ENCODE data around the gene RASA3.

GRCh38 chr13:114029866-114030625 lies 102.4 kb downstream of the RASA3 start:
- TF ChIP-seq, protein P1, sequence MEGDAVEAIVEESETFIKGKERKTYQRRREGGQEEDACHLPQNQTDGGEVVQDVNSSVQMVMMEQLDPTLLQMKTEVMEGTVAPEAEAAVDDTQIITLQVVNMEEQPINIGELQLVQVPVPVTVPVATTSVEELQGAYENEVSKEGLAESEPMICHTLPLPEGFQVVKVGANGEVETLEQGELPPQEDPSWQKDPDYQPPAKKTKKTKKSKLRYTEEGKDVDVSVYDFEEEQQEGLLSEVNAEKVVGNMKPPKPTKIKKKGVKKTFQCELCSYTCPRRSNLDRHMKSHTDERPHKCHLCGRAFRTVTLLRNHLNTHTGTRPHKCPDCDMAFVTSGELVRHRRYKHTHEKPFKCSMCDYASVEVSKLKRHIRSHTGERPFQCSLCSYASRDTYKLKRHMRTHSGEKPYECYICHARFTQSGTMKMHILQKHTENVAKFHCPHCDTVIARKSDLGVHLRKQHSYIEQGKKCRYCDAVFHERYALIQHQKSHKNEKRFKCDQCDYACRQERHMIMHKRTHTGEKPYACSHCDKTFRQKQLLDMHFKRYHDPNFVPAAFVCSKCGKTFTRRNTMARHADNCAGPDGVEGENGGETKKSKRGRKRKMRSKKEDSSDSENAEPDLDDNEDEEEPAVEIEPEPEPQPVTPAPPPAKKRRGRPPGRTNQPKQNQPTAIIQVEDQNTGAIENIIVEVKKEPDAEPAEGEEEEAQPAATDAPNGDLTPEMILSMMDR (IDR thresholded peaks at IDR 0.05; ENCODE audit: insufficient read depth, low read length): no peak
- TF ChIP-seq, protein P2, sequence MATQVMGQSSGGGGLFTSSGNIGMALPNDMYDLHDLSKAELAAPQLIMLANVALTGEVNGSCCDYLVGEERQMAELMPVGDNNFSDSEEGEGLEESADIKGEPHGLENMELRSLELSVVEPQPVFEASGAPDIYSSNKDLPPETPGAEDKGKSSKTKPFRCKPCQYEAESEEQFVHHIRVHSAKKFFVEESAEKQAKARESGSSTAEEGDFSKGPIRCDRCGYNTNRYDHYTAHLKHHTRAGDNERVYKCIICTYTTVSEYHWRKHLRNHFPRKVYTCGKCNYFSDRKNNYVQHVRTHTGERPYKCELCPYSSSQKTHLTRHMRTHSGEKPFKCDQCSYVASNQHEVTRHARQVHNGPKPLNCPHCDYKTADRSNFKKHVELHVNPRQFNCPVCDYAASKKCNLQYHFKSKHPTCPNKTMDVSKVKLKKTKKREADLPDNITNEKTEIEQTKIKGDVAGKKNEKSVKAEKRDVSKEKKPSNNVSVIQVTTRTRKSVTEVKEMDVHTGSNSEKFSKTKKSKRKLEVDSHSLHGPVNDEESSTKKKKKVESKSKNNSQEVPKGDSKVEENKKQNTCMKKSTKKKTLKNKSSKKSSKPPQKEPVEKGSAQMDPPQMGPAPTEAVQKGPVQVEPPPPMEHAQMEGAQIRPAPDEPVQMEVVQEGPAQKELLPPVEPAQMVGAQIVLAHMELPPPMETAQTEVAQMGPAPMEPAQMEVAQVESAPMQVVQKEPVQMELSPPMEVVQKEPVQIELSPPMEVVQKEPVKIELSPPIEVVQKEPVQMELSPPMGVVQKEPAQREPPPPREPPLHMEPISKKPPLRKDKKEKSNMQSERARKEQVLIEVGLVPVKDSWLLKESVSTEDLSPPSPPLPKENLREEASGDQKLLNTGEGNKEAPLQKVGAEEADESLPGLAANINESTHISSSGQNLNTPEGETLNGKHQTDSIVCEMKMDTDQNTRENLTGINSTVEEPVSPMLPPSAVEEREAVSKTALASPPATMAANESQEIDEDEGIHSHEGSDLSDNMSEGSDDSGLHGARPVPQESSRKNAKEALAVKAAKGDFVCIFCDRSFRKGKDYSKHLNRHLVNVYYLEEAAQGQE (IDR thresholded peaks at IDR 0.05; ENCODE audit: insufficient replicate concordance, low read depth): no peak
- TF ChIP-seq POLR2AphosphoS5 (IDR thresholded peaks at IDR 0.05; ENCODE audit: low read depth): no peak
